VCaP (cell line): ENCODE measurements around the gene MYOM3.
A peak's percentile ranks its signal among the peaks of the same experiment; 100 is the strongest.

Experiments
- H3K27ac ChIP-seq: fragments of 450-650 bp; 2 replicates; pipeline ENCODE4 v1.5.1; 2017
- CTCF ChIP-seq: fragments of 450-650 bp; conservative IDR thresholded peaks from 2 replicates; pipeline ENCODE4 v1.5.1; 2017; ENCODE audit warnings: mild to moderate bottlenecking, moderate library complexity

MYOM3 gene

GRCh38 chr1:24136956-24137539, 25.1 kb upstream of the MYOM3 start:
- no peak for TF ChIP-seq CTCF
- H3K27ac ChIP-seq = no peak overlapping the region

GRCh38 chr1:24134376-24134775, 22.4 kb upstream of the MYOM3 start:
- TF ChIP-seq CTCF = no peak
- no peak overlapping the region for H3K27ac ChIP-seq

- no peak for TF ChIP-seq CTCF
- no peak overlapping the region for H3K27ac ChIP-seq
These were observed 21.9 kb upstream of the MYOM3 start for GRCh38 chr1:24133819-24134218.

GRCh38 chr1:24130385-24130784, 18.4 kb upstream of the MYOM3 start:
- H3K27ac ChIP-seq = peak overlapping the region; percentile 75
- no peak for TF ChIP-seq CTCF

GRCh38 chr1:24127801-24128363, 15.9 kb upstream of the MYOM3 start:
- peak overlapping the region; percentile 75 for H3K27ac ChIP-seq

GRCh38 chr1:24127134-24127800, 15.3 kb upstream of the MYOM3 start:
- TF ChIP-seq CTCF = no peak
- H3K27ac ChIP-seq = peak overlapping the region; percentile 75

More at GRCh38 chr1:24127801-24128363, 15.9 kb upstream of the MYOM3 start:
- no peak for TF ChIP-seq CTCF

GRCh38 chr1:24126672-24127023, 14.7 kb upstream of the MYOM3 start:
- H3K27ac ChIP-seq = no peak overlapping the region
- TF ChIP-seq CTCF = no peak
